Vagina (tissue), 2 donors: ENCODE measurements around the gene DNAJB13.

Experiments used
- CTCF ChIP-seq, 3 experiments: fragments of 450-650 bp in 2 of 3; fragments of 200-600 bp in 1 of 3; sonication (generic) in 1 of 3; IDR thresholded peaks; one replicate each; pipeline ENCODE4 v1.5.1; 2017 to 2019; ENCODE audit warnings: antibody characterized with exemption in 3 of 3, mild to moderate bottlenecking in 2 of 3, moderate library complexity in 2 of 3
- POLR2A ChIP-seq, 2 donors: fragments of 450-650 bp; IDR thresholded peaks; one replicate each; pipeline ENCODE4 v1.6.1; 2017; ENCODE audit warnings: antibody characterized with exemption in 2 of 2, mild to moderate bottlenecking in 2 of 2, moderate library complexity in 2 of 2

DNA sequence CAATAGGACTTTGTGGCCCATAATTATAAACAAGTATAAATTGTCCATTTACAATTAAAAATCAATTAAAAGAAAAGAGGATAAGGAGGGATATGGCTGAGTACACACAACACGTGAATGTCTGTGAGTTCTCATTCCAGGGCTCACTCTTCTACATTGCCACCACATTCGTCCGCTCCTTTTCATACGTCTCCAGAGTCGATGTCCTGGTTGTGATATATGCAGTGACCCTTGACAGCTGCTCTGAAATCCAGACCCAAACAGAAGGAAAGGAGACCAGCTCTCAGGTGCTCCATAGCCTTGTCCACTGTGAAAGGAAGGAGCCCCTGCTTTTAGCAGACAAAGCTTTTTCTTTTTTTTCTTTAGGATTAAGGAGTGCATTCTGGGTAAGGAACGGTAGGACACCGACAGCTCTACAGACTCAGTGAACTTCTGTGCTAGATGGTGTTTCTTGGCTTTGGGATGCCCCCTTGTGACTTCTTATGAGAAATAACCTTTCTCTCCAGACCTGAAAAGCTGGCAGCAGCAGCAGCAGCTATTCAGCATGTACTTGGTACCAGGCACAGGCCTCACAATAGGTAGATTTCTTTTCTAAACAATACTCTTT, 19.7 kb upstream of the DNAJB13 start:
- no peak for TF ChIP-seq CTCF (IDR thresholded peaks at IDR 0.05)
- TF ChIP-seq POLR2A (IDR thresholded peaks at IDR 0.05), result no peak
